Hepatocyte (in vitro differentiated cells): ENCODE measurements around the gene ERMARD.

Source experiments
- EZH2 ChIP-seq: fragments of 200-600 bp; sonication (generic); IDR thresholded peaks from 2 replicates; pipeline ENCODE4 v1.6.1; 2016; ENCODE audit warnings: antibody characterized with exemption, mild to moderate bottlenecking, borderline replicate concordance
- TF ChIP-seq, protein P1 (sequence below): fragments of 200-600 bp; sonication (generic); IDR thresholded peaks from 2 replicates; pipeline ENCODE4 v1.5.1; 2016; ENCODE audit warnings: antibody characterized with exemption, mild to moderate bottlenecking; ENCODE audit not compliant: poor library complexity

DNA sequence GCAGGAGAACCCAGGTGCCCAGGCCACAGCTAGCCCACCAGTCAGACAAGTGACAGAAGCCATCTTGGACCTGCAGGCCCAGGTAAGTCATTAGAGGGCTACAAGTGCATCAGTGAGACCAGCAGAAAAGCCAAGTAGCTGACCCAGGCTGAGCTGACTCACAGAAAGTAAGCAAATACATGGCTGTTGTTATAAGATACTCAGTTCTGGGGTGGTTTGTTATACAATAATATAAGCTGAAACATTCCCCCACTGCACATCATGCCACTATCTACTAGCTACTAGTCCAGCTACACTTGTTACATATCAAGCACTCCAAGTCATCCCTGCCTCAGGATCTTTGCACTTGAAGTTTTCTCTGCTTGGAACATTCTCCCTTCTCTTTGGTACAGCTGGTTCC is 10.1 kb upstream of the ERMARD start:
- TF ChIP-seq, protein P1, sequence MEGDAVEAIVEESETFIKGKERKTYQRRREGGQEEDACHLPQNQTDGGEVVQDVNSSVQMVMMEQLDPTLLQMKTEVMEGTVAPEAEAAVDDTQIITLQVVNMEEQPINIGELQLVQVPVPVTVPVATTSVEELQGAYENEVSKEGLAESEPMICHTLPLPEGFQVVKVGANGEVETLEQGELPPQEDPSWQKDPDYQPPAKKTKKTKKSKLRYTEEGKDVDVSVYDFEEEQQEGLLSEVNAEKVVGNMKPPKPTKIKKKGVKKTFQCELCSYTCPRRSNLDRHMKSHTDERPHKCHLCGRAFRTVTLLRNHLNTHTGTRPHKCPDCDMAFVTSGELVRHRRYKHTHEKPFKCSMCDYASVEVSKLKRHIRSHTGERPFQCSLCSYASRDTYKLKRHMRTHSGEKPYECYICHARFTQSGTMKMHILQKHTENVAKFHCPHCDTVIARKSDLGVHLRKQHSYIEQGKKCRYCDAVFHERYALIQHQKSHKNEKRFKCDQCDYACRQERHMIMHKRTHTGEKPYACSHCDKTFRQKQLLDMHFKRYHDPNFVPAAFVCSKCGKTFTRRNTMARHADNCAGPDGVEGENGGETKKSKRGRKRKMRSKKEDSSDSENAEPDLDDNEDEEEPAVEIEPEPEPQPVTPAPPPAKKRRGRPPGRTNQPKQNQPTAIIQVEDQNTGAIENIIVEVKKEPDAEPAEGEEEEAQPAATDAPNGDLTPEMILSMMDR = no peak
- no peak for TF ChIP-seq EZH2
